ENCODE data around the gene BID.

DNA sequence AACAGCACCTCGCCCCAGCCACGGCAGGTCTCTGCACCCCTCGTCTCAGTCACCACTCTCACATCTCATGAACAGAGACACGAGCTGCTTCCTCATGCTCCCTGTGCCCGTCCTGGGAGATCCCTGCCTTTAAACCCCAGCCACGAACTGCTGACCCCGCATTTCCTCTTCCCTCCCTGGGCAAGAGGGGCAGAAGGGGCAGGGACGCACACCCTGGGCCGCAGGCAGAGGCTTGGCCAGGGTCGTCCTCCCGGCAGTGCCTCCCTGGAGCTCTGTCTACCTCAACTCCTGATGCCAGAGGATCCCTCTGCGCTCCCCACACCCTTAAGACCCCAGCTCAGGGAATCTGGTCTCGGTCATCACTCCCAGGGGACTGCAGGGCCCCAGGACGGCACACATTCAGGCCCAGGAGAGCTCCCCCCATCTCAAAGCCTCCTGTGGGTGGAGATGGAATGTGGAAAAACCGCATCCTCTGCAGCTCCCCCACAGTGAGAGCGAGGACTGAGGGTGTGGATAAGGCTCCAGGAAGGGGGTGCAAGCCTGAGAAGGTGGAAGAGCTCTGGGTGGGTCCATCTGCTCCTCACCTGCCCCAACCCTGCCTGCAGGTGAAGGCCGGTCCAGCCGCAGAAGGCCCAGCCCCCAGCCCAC, 1.2 kb downstream of the BID start:
- TF ChIP-seq, protein P1, sequence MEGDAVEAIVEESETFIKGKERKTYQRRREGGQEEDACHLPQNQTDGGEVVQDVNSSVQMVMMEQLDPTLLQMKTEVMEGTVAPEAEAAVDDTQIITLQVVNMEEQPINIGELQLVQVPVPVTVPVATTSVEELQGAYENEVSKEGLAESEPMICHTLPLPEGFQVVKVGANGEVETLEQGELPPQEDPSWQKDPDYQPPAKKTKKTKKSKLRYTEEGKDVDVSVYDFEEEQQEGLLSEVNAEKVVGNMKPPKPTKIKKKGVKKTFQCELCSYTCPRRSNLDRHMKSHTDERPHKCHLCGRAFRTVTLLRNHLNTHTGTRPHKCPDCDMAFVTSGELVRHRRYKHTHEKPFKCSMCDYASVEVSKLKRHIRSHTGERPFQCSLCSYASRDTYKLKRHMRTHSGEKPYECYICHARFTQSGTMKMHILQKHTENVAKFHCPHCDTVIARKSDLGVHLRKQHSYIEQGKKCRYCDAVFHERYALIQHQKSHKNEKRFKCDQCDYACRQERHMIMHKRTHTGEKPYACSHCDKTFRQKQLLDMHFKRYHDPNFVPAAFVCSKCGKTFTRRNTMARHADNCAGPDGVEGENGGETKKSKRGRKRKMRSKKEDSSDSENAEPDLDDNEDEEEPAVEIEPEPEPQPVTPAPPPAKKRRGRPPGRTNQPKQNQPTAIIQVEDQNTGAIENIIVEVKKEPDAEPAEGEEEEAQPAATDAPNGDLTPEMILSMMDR (IDR thresholded peaks at IDR 0.05): no peak
- TF ChIP-seq POLR2A (IDR thresholded peaks at IDR 0.05): no peak
